HepG2 (cell line): ENCODE measurements around the gene VPS52. TPM values are rescaled to one million over a fixed set of nuclear protein-coding genes. Genes with fewer than 3 reads are reported as not detected.

Source experiments
- ATAC-seq: fragments of 200-7000 bp; cut with Tn5 transposase; 3 replicates; pipeline ENCODE4 v1.9.1; 2020; ENCODE audit warnings: mild to moderate bottlenecking, moderate library complexity
- BruUV-seq: library from RNA; stranded (reverse); fragments of 400-500 nt; replicated peaks from 2 replicates; lab custom pipeline; 2021; lab: Mats Ljungman, UMichigan
- CTCF ChIA-PET: fragments of 300-600 bp; formaldehyde crosslinking; extraction: SDS; loops from one replicate; lab custom pipeline; 2021; ENCODE audit warnings: low total read pairs, inconsistent platforms, low intra/inter-chr PET ratio; lab: Yijun Ruan, JAX
- POLR2A ChIA-PET: fragments of 350-600 bp; sonication (Branson Sonifier 250); formaldehyde crosslinking; loops from one replicate; lab custom pipeline; 2020; ENCODE audit warnings: antibody characterized with exemption, inconsistent platforms; lab: Yijun Ruan, JAX
- DNase-seq: peaks from one replicate; pipeline ENCODE4 v3.0.0-alpha.2; 2015; ENCODE audit warnings: low spot score
- FAIRE-seq: peaks from 3 replicates; lab custom pipeline; 2011; peaks lifted over from hg19 to GRCh38; lab: Jason Lieb, UNC
- H2AFZ ChIP-seq: one replicate; pipeline ENCODE4 v1.6.1; 2011; ENCODE audit warnings: low read length, inconsistent platforms
- H3K27ac ChIP-seq: fragments of 300-600 bp; 3 replicates; pipeline ENCODE4 v1.8.0; 2011; ENCODE audit warnings: mixed run types, mild to moderate bottlenecking, mixed read lengths, low read length, inconsistent platforms; ENCODE audit not compliant: insufficient read depth; ENCODE audit errors: extremely low read length
- H3K27me3 ChIP-seq, 2 experiments: fragments of 200-600 bp in 1 of 2; 2 replicates in 1 of 2; 3 replicates in 1 of 2; pipeline versions ENCODE4 v1.6.0 to v1.8.0; 2011; ENCODE audit warnings: low read length in 2 of 2, mild to moderate bottlenecking in 2 of 2, moderate library complexity in 2 of 2, inconsistent platforms in 1 of 2; ENCODE audit not compliant: insufficient read depth in 2 of 2, control insufficient read depth in 1 of 2
- H3K36me3 ChIP-seq, 2 experiments: fragments of 200-600 bp in 1 of 2; replicated peaks in 1 of 2; 2 replicates in 1 of 2; 3 replicates in 1 of 2; pipeline versions ENCODE4 v1.5.1 to v1.8.0; 2011; ENCODE audit warnings: low read length in 2 of 2, inconsistent platforms in 1 of 2; ENCODE audit not compliant: insufficient read depth in 2 of 2, control insufficient read depth in 1 of 2
- H3K4me1 ChIP-seq: 2 replicates; pipeline ENCODE4 v1.5.1; 2012; ENCODE audit warnings: low read length, inconsistent platforms; ENCODE audit not compliant: insufficient read depth
- H3K4me2 ChIP-seq: 2 replicates; pipeline ENCODE4 v1.6.0; 2011; ENCODE audit warnings: low read depth, low read length, inconsistent platforms
- H3K4me3 ChIP-seq, 3 experiments: fragments of 200-600 bp in 1 of 3; sonication (generic), shearing (Covaris generic) in 1 of 3; replicated peaks in 1 of 3; 2 replicates each; pipeline ENCODE4 v1.5.1; 2011 to 2016; ENCODE audit warnings: low read length in 3 of 3, inconsistent platforms in 2 of 3, low read depth in 2 of 3, mild to moderate bottlenecking in 2 of 3, control low read depth in 1 of 3, mixed read lengths in 1 of 3; ENCODE audit not compliant: insufficient read depth in 1 of 3
- H3K79me2 ChIP-seq: one replicate; pipeline ENCODE4 v1.6.1; 2011; ENCODE audit warnings: low read length, inconsistent platforms; ENCODE audit not compliant: insufficient read depth
- H3K9ac ChIP-seq: 2 replicates; pipeline ENCODE4 v1.6.0; 2011; ENCODE audit warnings: mild to moderate bottlenecking, low read depth, low read length, inconsistent platforms; ENCODE audit not compliant: insufficient read depth
- H3K9me3 ChIP-seq: 2 replicates; pipeline ENCODE4 v1.5.1; 2012; ENCODE audit warnings: mild to moderate bottlenecking, low read length
- H4K20me1 ChIP-seq: 2 replicates; pipeline ENCODE4 v1.6.0; 2011; ENCODE audit warnings: inconsistent platforms, mild to moderate bottlenecking, low read length, moderate library complexity; ENCODE audit not compliant: insufficient read depth
- AKAP8 ChIP-seq: sonication (generic); formaldehyde crosslinking; IDR thresholded peaks from 2 replicates; pipeline ENCODE4 v1.5.1; 2020; ENCODE audit warnings: mild to moderate bottlenecking, missing genetic modification reagents
- HCFC1 ChIP-seq: fragments of 150-350 bp; IDR thresholded peaks from 2 replicates; pipeline ENCODE4 v1.6.1; 2014; ENCODE audit warnings: low read depth, low read length
- KDM5A ChIP-seq: fragments of 200-600 bp; sonication (generic); IDR thresholded peaks from 2 replicates; pipeline ENCODE4 v1.7.0; 2018; ENCODE audit warnings: antibody characterized with exemption, mild to moderate bottlenecking, low read length, borderline replicate concordance
- MED1 ChIP-seq: sonication (generic); formaldehyde crosslinking; IDR thresholded peaks from 2 replicates; pipeline ENCODE4 v1.4.0; 2020; ENCODE audit warnings: missing genetic modification reagents
- PPARG ChIP-seq: conservative IDR thresholded peaks from 2 replicates; pipeline ENCODE4 v1.6.1; 2016; ENCODE audit warnings: missing biosample characterization, missing genetic modification reagents
- REPIN1 ChIP-seq: sonication (generic); formaldehyde crosslinking; IDR thresholded peaks from 2 replicates; pipeline ENCODE4 v1.8.0; 2022; ENCODE audit warnings: missing genetic modification reagents, low read depth, mild to moderate bottlenecking, borderline replicate concordance
- RFXAP ChIP-seq: sonication (generic); formaldehyde crosslinking; IDR thresholded peaks from 2 replicates; pipeline ENCODE4 v1.4.0; 2020; ENCODE audit warnings: missing genetic modification reagents, borderline replicate concordance
- TARDBP ChIP-seq: sonication (generic); formaldehyde crosslinking; IDR thresholded peaks from 2 replicates; pipeline ENCODE4 v1.8.0; 2022; ENCODE audit warnings: mild to moderate bottlenecking, missing genetic modification reagents
- TFDP2 ChIP-seq: sonication (generic); formaldehyde crosslinking; IDR thresholded peaks from 2 replicates; pipeline ENCODE4 v1.4.0; 2020; ENCODE audit warnings: missing genetic modification reagents
- THRA ChIP-seq: sonication (generic); formaldehyde crosslinking; IDR thresholded peaks from 2 replicates; pipeline ENCODE4 v1.4.0; 2020; ENCODE audit warnings: missing genetic modification reagents, borderline replicate concordance
- ZBTB7B ChIP-seq: sonication (generic); formaldehyde crosslinking; IDR thresholded peaks from 2 replicates; pipeline ENCODE4 v1.4.0; 2020; ENCODE audit warnings: missing genetic modification reagents
- ZNF142 ChIP-seq: sonication (generic); formaldehyde crosslinking; IDR thresholded peaks from 2 replicates; pipeline ENCODE4 v1.4.0; 2020; ENCODE audit warnings: missing genetic modification reagents
- ZNF274 ChIP-seq: sonication (generic); formaldehyde crosslinking; IDR thresholded peaks from 2 replicates; pipeline ENCODE4 v1.5.1; 2020; ENCODE audit warnings: mild to moderate bottlenecking, missing genetic modification reagents
- ZSCAN9 ChIP-seq: IDR thresholded peaks from 2 replicates; pipeline ENCODE4 v1.6.1; 2016; ENCODE audit warnings: borderline replicate concordance
- WGBS: methylation state at CpG from one replicate; pipeline ENCODE4 v1.1.6; 2017; ENCODE audit warnings: low lambda C conversion rate; 5-methylcytosine and 5-hydroxymethylcytosine counted together
- in situ Hi-C: cut with HindIII; loops from 2 replicates; pipeline ENCODE4 v1.10.0; 2017; ENCODE audit warnings: low pct_unique_long_range_greater_than_20kb; ENCODE audit not compliant: extremely low pct_ligation_motif_present
- intact Hi-C: fragments of 100-400 bp; cut with micrococcal nuclease; formaldehyde crosslinking; loops from one replicate; pipeline ENCODE4 v1.10.0; 2022; ENCODE audit not compliant: unreplicated experiment
- polyA plus RNA-seq, 8 experiments: library from polyadenylated mRNA; depleted of rRNA in 3 of 8; stranded (reverse) in 7 of 8; unstranded in 1 of 8; fragments of >200 nt; fragmentation: Illumina TruSeq in 4 of 8; extraction: Trizol in 4 of 8; gene quantifications; 2 replicates each; pipeline versions ENCODE4 v1.2.1 to v1.2.3, GENCODE V29; 2011 to 2016; ENCODE audit warnings: low read depth in 4 of 8, missing spikeins in 1 of 8, mixed read lengths in 1 of 8; ENCODE audit not compliant: insufficient read depth in 1 of 8
- total RNA-seq, 5 experiments: library from RNA; depleted of rRNA; stranded (reverse); fragments of >200 nt; fragmentation: Illumina TruSeq; extraction: Trizol; gene quantifications; 2 replicates each; pipeline ENCODE4 v1.2.3, GENCODE V29; 2016; ENCODE audit warnings: low read depth in 1 of 5

Gene VPS52
- total and polyA plus RNA-seq, 2 of the 13 experiments (the other 11 are each of a cell fraction or from before 2014, with no cell fraction given), result 48.9 to 85.5 TPM

GRCh38 chr6:33247977-33248642, 23.6 kb downstream of the VPS52 start:
- intact Hi-C loops, result loop anchor here (2.0 kb wide), 4 partner anchors 47 to 233 kb away; partner anchors contain the start of genes RXRB and SLC39A7
- TF ChIP-seq ZNF142 (CRISPR knock-in tag), result no peak
- TF ChIP-seq TARDBP (CRISPR knock-in tag), result peak; percentile 18; the same call in 1 of the 2 replicates
- TF ChIP-seq THRA (CRISPR knock-in tag), result peak; percentile 94
- TF ChIP-seq REPIN1, result no peak
- peak; percentile 24; the same call in 1 of the 2 replicates for TF ChIP-seq KDM5A
- TF ChIP-seq RFXAP, result peak; percentile 57; the same call in 1 of the 2 replicates
- TF ChIP-seq ZBTB7B (CRISPR knock-in tag), result peak; percentile 53; the same call in 1 of the 2 replicates
- 0 out of 2 replicates have a peak, but pooled peaks have one; percentile 36 for TF ChIP-seq ZSCAN9 (CRISPR knock-in tag)
- TF ChIP-seq TFDP2 (CRISPR knock-in tag), result peak; percentile 44
- TF ChIP-seq ZNF274 (CRISPR knock-in tag), result no peak
- TF ChIP-seq AKAP8 (CRISPR knock-in tag), result no peak
- TF ChIP-seq MED1 (CRISPR knock-in tag), result peak; percentile 45; the same call in 1 of the 2 replicates
- peak; percentile 43; the same call in 1 of the 2 replicates for TF ChIP-seq PPARG (CRISPR knock-in tag)
- peak; percentile 36; the same call in 1 of the 2 replicates for TF ChIP-seq HCFC1

More at GRCh38 chr6:33247977-33248642, 23.6 kb downstream of the VPS52 start:
- peak overlapping the region; percentile 75 for H3K9ac ChIP-seq
- peak overlapping the region; percentile 100 for H3K4me2 ChIP-seq
- ChIA-PET CTCF (interaction anchor here (1.0 to 3.1 kb wide), 9 partner anchors 43 to 233 kb away, joined by 4 to 19 read pairs (median 6); partner anchors contain the start of genes HSD17B8, RXRB and SLC39A7), POLR2A (interaction anchor here (0.6 to 5.1 kb wide), 23 partner anchors 10 to 1446 kb away, joined by 3 to 94 read pairs (median 6); partner anchors contain the start of genes HSD17B8, PFDN6, RING1 and RPS18)
- H3K36me3 ChIP-seq, result peaks cover 0 to 2% of the 10 kb centered on the region in 2 experiments; a peak in 3 of 5 replicates
- no peaks in the 10 kb centered on the region for H4K20me1 ChIP-seq
- H3K4me1 ChIP-seq, result peaks cover 29% of the 10 kb centered on the region
- peak; percentile 80 for FAIRE-seq
- in situ Hi-C loops, result loop anchor here (5.0 kb wide), 4 partner anchors 46 to 231 kb away; partner anchors contain the start of genes HSD17B8, RXRB and SLC39A7
- 15% methylated on average over 15 of the region's 28 CpGs for WGBS
- H2AFZ ChIP-seq, result peak overlapping the region; percentile 25
- peak; percentile 80 for DNase-seq
- H3K27ac ChIP-seq, result peak overlapping the region; percentile 81
- H3K79me2 ChIP-seq, result no peaks in the 10 kb centered on the region
- H3K4me3 ChIP-seq, result peak overlapping the region; percentile 51 to 89 (median 64)
- no TSS peak for BruUV-seq
- ATAC-seq, result peak; percentile 72
- peaks cover 0 to 4% of the 10 kb centered on the region in 2 experiments; a peak in 1 of 5 replicates for H3K27me3 ChIP-seq
- no peaks in the 10 kb centered on the region for H3K9me3 ChIP-seq
